ENCODE measurements around the gene MAP2K5.

Gene MAP2K5

DNA sequence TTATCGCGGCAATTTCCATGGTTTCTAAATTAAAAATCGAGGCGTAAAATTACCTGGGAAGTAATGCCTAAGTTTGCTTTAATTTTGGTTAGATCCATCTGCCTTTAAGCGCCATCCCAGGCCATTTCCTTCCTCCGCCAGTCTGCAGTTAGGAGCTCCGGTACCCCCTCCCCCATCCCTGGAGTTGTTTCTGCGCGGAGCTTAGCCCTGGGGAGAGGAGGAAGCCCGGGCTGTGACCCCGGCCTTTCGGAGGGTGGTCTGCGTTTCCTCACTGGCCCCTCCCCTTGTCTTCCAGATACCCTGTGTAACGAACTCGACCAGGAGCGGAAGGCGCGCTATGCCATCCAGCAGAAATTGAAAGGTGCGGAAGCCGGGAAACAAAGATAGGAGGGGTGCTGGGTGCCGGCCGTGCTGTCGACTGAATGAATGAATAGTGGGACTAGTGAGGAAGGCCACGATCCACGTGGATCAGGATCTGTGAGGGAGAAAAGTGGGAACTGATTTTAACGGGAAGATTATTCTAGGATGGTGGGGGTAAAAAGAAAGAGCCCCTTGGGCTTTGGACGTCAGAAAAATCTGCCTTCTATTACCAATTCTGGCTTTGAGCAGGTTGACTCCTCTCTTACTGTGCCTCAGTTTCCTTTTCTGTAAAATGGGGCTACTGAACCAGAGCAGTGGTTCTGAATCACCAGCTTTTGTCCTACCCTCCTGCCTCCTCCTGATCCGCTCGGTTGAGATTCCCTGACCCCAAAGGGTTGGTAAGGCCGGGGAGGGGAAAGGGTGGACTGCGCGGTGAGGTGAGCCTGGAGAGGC, 290.6 kb downstream of the MAP2K5 start:
- peak overlapping the region; percentile 36 for H3K4me3 ChIP-seq (replicated peaks; ENCODE audit: low read depth, low read length)
- no peak for TF ChIP-seq CTCF (IDR thresholded peaks at IDR 0.05; ENCODE audit: low read length, missing control alignments)
- no peak for DNase-seq (ENCODE audit: low read depth)

DNA sequence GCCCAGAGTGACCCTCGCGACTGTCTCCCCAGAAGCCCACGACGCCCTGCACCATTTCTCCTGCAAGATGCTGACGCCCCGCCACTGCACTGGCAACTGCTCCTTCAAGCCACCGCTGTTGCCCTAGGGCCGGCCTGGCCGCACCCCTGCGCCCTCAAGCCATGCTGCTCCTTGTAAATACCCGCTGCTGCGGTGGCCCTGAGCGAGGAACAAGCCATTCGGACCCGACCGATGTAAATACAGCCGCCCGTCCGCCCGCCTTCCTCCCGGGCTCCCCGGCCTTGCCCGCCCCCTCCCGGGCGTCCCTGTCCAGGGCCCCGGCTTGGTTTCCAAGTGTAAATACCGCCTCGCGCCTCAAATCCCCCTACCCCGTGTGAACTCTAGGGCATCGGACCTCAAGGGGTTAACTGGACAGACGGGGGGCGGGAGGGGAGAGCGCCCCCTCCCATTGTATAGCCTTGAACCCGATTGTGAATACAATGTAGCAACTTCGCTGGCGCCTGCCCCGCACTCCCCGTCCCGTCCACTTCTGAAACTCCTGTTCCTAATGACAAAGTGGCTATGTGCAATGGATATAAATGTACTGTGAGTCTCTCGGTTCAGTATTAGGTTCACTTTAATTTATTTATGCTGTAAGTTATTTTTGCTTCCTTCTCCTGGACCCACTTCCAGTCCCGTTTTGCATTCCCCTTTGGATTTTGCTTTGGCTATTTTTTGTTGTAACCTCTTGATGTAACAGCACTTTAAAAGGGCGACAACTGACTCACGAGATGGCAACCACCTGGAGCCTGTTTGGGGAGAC, 291.4 kb downstream of the MAP2K5 start:
- DNase-seq (ENCODE audit: low read depth) = peak; percentile 34
- peak overlapping the region; percentile 14 for H3K4me3 ChIP-seq (replicated peaks; ENCODE audit: low read depth, low read length)

DNA sequence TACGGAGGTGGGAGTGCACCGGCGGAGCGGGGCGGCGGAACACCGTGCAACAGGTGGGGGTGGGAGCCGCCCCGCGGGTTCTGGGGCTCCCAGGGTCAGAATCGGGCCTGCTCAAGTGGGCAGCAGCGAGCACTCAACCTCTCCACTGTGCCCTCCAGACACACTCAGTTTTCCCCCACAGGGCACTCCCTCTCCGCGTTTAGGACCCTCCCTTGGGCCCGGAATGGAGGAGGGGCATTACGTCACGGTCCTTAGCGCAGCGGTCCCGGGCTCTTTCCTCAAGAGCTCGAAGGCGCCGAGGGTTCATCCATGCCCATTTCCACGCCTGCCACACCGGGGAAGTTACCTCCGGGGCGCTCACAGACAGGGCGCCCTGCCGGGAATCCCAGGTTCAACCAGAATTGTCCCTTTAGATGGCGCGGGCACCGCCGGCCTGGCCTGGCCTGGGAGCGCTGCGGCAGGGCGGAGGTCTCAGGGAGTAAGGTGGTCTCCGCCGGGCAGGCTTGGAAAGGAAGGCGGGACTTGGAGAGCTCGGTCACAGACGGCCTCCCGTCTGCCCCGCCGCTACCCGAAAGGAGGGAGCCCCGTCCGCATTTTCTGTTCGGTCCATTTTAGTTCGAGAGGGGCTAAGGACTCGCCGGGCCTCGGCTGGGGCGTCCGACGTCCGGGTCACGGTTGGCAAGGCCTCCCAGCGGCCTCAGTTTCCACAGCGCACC, 292.2 kb downstream of the MAP2K5 start:
- peak overlapping the region; percentile 12 for H3K4me3 ChIP-seq (replicated peaks; ENCODE audit: low read depth, low read length)
- no peak for TF ChIP-seq CTCF (IDR thresholded peaks at IDR 0.05; ENCODE audit: low read length, missing control alignments)
- no peak for DNase-seq (ENCODE audit: low read depth)

More for the DNA sequence above, 291.4 kb downstream of the MAP2K5 start:
- peak; percentile 41 for TF ChIP-seq CTCF (IDR thresholded peaks at IDR 0.05; ENCODE audit: low read length, missing control alignments)

GRCh38 chr15:67835297-67836133, 293.0 kb downstream of the MAP2K5 start:
- H3K4me3 ChIP-seq (replicated peaks; ENCODE audit: low read depth, low read length) = peak overlapping the region; percentile 43

GRCh38 chr15:67836134-67836455, 293.6 kb downstream of the MAP2K5 start:
- H3K4me3 ChIP-seq (replicated peaks; ENCODE audit: low read depth, low read length) = peak overlapping the region; percentile 43
- no peak for TF ChIP-seq CTCF (IDR thresholded peaks at IDR 0.05; ENCODE audit: low read length, missing control alignments)

More at GRCh38 chr15:67835297-67836133, 293.0 kb downstream of the MAP2K5 start:
- TF ChIP-seq CTCF (IDR thresholded peaks at IDR 0.05; ENCODE audit: low read length, missing control alignments) = no peak
- DNase-seq (ENCODE audit: low read depth) = no peak

GRCh38 chr15:67836477-67836876, 294.0 kb downstream of the MAP2K5 start:
- peak; percentile 73 for TF ChIP-seq CTCF (IDR thresholded peaks at IDR 0.05; ENCODE audit: low read length, missing control alignments)
- peak; percentile 61 for DNase-seq (ENCODE audit: low read depth)
- peak overlapping the region; percentile 43 for H3K4me3 ChIP-seq (replicated peaks; ENCODE audit: low read depth, low read length)

More at GRCh38 chr15:67836134-67836455, 293.6 kb downstream of the MAP2K5 start:
- no peak for DNase-seq (ENCODE audit: low read depth)
